ENCODE measurements around the gene KCNS1.

- no peak for TF ChIP-seq SMC3 (IDR thresholded peaks at IDR 0.05)
- TF ChIP-seq CTCF (IDR thresholded peaks at IDR 0.05): no peak
- no peak for TF ChIP-seq CEBPB (IDR thresholded peaks at IDR 0.05)
- no peak for TF ChIP-seq MYC (IDR thresholded peaks at IDR 0.05; ENCODE audit: borderline replicate concordance, low read length)
- TF ChIP-seq POLR2A (IDR thresholded peaks at IDR 0.05; ENCODE audit: low read length): no peak
- TF ChIP-seq MAX (IDR thresholded peaks at IDR 0.05): no peak
- TF ChIP-seq, protein P1, sequence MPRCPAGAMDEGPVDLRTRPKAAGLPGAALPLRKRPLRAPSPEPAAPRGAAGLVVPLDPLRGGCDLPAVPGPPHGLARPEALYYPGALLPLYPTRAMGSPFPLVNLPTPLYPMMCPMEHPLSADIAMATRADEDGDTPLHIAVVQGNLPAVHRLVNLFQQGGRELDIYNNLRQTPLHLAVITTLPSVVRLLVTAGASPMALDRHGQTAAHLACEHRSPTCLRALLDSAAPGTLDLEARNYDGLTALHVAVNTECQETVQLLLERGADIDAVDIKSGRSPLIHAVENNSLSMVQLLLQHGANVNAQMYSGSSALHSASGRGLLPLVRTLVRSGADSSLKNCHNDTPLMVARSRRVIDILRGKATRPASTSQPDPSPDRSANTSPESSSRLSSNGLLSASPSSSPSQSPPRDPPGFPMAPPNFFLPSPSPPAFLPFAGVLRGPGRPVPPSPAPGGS (IDR thresholded peaks at IDR 0.05): no peak
- no peak for TF ChIP-seq RNF2 (IDR thresholded peaks at IDR 0.05; ENCODE audit: borderline replicate concordance, low read depth)
- no peak for TF ChIP-seq JUNB (IDR thresholded peaks at IDR 0.05)
- TF ChIP-seq CHD4 (IDR thresholded peaks at IDR 0.05; ENCODE audit: borderline replicate concordance): no peak
- TF ChIP-seq KDM5A (IDR thresholded peaks at IDR 0.05): no peak
- no peak for TF ChIP-seq POLR2AphosphoS2 (conservative IDR thresholded peaks at IDR 0.05; ENCODE audit: low read length)
These were observed 53.3 kb downstream of the KCNS1 start for GRCh38 chr20:45047581-45048119.

All from A549 (cell line).